ACHN (cell line): ENCODE results near the gene TAF9.
"Not testable (repeated sequence)": the region's sequence is repeated elsewhere in the genome, so short reads cannot be mapped to it uniquely, and the experiment has no call there.

Experiments used
- DNase-seq: peaks from one replicate; pipeline ENCODE4 v3.0.0-alpha.2; 2015
- in situ Hi-C: cut with HindIII; loops from 2 replicates; pipeline ENCODE4 v1.10.0; 2017; ENCODE audit warnings: low sequenced_read_pairs, low pct_ligation_motif_present, low pct_unique_long_range_greater_than_20kb

TAF9 gene

GRCh38 chr5:69359699-69360098, 9.6 kb downstream of the TAF9 start:
- in situ Hi-C loops, result loop anchor here (25.0 kb wide), 1 partner anchor 97 kb away; no protein-coding TSS in a partner anchor
- DNase-seq, result no peak

- in situ Hi-C loops, result loop anchor here (25.0 kb wide), 1 partner anchor 88 kb away; no protein-coding TSS in a partner anchor
- DNase-seq, result no peak
These were observed 18.7 kb downstream of the TAF9 start for GRCh38 chr5:69350664-69351063.

- no peak for DNase-seq
- in situ Hi-C loops, result no loop called here
These were observed 26.2 kb downstream of the TAF9 start for GRCh38 chr5:69343083-69343482.

GRCh38 chr5:69341520-69342161, 27.7 kb downstream of the TAF9 start:
- in situ Hi-C loops, result no loop called here
- DNase-seq, result no peak

- in situ Hi-C loops, result no loop called here
- no peak for DNase-seq
These were observed 33.9 kb downstream of the TAF9 start for GRCh38 chr5:69335341-69335935.

- DNase-seq, result peak; percentile 75
- in situ Hi-C loops, result no loop called here
These were observed 34.5 kb downstream of the TAF9 start for GRCh38 chr5:69334793-69335268.

GRCh38 chr5:69333668-69334315, 35.5 kb downstream of the TAF9 start:
- in situ Hi-C loops, DNase-seq: not testable (repeated sequence)

GRCh38 chr5:69331528-69332445, 37.5 kb downstream of the TAF9 start:
- in situ Hi-C loops, result no loop called here
- DNase-seq, result peak; percentile 2

GRCh38 chr5:69329905-69330489, 39.3 kb downstream of the TAF9 start:
- DNase-seq, result no peak

GRCh38 chr5:69326365-69326764, 43.0 kb downstream of the TAF9 start:
- no peak for DNase-seq
- in situ Hi-C loops, result no loop called here

More at GRCh38 chr5:69329905-69330489, 39.3 kb downstream of the TAF9 start:
- in situ Hi-C loops, result no loop called here

GRCh38 chr5:69317391-69317790, 51.9 kb downstream of the TAF9 start:
- in situ Hi-C loops, result no loop called here
- no peak for DNase-seq

- DNase-seq, result no peak
- in situ Hi-C loops, result no loop called here
These were observed 53.3 kb downstream of the TAF9 start for GRCh38 chr5:69315972-69316371.
